Activated CD4-positive, alpha-beta T cell treated with anti-CD3 and anti-CD28 coated beads for 1 hour (primary cell): ENCODE data around the gene KIF21B.
A peak's percentile ranks its signal among the peaks of the same experiment; 100 is the strongest.

Source experiments
- DNase-seq: peaks from one replicate; pipeline ENCODE4 v3.0.0-alpha.2; 2020

Gene KIF21B

DNA sequence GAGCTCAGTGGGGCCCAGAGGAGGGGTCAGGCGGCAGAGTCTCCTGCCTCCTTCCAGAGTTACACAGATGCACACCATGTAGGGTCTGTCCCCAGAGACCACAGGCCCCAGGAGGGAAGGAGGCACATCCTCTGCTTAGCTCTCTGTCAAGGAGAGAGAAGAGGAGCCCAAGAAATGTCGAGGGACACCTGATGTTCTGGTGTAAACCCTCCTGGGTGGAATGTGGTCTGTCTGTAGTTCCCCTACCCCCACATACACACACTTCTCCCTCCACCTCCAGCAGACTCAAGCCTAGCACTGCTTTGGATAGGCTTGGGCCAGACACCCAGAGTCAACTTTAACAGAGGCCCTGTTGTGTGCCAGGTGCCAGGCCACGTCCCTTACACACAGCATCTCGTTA, 34.2 kb downstream of the KIF21B start:
- no peak for DNase-seq

DNA sequence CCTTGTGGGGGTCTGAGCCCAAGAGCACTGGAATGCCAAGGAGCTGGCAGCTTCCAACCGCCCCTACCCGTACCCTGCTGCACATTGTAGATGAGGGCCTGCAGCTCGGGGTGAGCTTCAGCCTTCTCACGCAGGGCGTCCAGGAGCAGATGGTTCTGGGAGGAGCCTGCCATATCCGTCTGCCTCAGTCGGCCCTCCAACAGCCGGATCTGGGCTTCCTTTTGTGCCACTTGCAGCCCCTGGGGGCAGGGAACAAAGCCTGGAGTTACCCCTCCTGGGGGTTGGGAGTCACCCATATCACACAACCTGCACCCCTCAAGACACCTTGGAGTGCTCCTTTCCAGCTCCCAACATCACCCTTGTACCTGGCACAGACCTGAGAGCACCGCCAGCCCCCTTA, 34.8 kb downstream of the KIF21B start:
- no peak for DNase-seq

DNA sequence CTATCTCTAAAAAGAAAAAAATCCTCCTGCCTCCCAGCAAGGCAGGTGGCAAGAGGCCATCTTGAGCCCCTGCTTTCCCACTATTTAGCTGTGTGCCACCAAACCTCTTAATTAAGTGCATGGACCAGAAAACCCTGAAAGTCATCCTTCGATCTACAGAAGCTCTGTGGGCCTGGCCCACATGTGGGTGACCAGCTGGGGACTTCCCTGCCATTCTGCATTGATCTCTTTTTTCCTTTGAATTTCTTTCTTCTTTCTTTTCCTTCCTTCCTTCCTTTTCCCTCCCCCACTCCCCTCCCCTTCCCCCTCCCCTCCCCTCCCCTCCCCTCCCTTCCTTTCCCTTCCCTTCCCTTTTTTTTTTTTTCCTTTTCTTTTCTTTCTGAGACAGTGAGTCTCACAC, 38.0 kb downstream of the KIF21B start:
- DNase-seq, result no peak

DNA sequence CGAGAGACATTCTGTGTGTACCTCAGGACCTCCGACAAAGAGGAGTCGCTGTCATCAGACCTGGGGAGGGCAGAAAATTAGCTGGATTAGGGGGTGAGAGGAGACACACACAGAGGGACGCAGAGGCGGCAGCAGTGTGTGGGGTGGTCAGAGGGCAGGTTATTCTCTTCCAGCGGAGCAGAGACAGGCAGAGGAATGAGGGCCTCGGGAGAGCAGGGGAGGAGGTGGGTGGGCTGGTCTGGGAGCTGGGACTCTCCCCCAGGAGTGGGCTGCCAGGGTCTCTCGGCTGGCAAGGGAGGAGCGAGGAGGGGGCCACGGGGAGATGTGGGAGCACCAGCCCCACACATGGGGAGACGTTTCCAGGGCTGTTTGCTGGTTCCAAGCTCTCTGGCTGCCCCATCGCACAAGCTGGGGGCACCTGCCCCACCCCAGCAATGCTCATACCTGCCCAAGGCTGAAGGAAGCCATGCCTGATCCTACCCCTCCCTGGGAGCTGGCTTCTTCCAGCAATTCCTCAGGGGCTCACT, 40.4 kb downstream of the KIF21B start:
- DNase-seq, result no peak

DNA sequence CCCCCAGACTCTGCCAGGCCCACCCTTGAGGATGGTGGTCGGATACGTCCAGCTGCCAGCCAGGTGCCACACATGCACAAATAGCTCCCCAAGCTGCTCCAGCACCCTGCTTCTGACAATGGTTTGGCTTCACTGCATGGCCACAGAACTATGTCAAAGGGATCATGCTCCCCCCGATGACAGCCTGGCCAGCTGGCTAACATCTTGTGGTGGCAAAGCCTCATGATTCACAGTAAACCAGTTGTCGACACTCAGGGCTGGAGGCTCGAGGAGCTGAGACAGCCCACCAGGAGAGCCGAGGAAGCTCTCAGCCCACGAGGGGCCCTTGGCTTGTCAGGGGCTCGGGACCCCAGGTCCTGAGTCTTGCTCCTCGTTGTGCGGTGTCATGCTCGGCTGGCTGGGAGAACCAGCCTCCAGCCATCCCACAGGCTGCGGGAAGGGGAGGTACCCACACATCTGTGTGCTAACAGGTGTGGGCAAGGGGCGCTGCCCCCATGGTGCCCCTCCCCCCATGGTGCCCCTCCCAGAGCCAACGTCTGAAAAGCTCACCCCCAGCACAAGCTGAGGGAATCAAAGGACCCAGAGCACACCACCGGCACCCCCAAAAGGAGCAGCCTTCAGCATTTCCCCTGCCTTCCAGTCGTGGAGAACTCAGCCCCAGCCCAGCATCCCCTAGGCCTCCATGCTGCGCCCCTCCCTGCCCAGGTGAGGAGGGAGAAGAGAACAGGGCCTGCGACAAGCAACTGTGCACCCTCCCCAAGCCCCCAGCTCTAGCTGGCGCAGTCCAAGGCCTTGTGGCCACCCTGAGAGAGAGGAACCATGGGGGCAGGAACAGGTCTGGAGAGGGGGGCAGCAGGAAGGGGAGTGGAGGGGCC, 41.2 kb downstream of the KIF21B start:
- DNase-seq, result no peak

DNA sequence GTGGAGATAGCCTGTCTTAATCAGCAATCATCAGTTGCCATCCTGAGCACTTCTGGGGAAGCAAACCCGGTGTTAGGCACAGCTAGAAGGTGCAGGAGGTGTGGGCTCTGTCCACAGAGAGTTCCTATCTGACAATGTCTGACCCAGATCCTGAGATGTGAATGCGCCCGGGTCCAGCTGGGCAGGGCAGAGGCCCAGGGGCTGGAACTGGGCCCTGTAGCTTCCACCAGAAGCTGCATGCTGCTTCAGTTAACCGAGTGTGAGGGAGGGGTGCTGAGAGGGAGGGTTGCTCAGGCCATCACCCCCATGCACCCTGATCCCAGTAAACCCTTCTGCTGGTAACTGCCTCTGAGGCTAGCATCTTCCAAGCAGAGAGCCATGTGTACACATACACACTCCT, 42.2 kb downstream of the KIF21B start:
- DNase-seq, result no peak

DNA sequence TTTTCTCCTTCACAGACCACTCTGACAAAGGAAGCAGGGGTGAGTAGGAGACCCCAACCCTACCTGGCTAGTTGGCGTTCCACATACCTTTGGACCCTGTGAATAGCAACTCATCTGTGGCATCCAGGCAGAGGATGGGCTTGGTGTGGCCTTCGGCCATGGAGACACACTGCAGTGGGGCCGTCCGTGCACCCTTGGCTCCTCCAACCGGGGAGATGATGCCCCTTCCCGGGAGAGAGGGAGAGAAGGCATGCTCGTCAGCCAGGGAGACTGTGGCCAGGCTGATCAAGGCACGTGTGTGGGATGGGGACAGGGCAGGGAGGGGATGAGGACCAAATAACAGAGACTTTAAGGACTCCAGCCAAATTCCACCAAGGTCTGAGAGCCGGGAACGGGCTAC, 42.6 kb downstream of the KIF21B start:
- DNase-seq, result no peak

DNA sequence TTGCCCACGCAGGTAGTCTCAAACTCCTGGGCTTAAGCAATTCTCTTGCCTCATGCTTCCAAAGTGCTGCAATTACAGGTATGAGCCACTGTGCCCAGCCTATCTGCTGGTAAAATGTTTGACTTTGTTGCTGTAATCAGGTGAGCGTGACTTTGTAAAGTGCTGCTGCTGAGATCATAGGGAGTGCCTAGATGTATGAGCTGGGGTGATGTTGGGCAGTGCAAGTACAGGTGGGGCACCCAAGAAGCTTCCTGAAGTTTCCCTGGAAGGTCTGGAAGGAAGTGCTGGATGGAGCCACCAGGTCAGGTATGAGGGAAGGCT, 43.1 kb downstream of the KIF21B start:
- no peak for DNase-seq

DNA sequence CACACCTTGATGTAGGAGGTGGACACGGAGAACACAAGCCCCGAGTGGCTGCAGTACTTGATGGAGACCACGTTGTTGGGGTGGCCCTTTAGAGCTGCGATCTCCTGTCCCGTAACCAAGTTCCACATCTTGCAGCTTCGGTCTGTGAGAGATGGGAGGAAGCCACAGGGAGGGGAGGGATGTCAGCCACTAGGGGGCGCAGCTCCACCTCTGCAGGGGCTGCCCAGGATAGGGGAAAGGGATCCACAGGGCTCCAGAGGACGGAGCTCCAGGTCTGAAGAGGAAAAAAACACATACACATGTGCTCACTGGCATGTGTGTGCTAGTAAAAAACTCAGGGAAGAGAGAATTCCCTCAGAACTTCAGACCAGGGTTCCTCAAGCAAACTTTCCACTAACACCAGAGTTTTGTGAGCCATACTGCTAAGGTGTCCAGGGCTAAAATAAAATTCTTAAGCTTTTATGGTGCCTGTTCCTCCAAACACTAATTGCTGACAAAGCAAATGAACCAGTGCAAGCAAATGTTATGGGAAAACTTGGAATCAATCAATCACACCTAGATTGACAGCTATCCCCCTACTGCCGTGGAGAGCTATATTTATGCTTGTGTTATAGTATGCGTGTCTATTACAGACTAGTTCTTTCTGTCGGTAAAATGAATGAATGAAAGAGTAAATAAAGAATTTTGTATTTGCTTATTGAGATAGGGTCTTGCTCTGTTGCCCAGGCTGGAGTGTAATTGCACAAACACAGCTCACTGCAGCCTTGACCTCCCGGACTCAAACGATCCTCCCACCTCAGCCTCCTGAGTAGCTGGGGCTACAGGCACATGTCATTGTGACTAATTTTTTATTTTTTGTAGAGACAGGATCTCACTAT, 43.7 kb downstream of the KIF21B start:
- peak; percentile 47 for DNase-seq

DNA sequence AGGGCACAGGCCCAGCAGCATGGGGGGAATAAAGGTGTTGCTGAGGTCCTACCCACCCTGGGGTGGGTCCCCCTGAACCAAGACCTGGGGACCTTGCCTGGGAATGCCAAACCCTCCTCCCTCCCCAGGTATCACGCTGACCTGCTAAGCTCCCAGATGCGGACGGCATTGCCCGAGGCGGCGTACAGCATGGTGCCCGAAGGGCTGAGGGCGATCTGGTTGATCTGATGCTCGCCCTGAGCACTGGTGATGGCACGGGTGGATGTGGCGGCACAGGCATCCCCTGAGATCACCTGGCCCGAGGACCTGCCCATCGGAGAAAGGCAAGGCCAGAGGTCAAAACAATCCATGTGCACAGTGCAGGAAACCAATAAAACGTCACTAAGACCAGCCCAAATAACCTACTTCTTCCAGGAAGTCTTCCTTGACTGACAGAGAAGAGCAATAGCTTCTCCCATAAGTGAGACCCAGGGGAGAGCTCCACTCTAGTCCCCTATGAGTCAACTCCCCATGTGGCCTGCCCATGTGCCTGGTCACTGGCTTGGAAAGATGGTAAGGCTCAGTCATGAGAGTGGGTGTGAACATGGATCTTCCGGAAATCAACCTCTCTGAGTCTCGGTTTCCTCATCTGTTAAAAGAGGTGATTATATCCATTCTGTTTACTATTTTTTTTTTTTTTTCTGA, 46.3 kb downstream of the KIF21B start:
- DNase-seq, result no peak

DNA sequence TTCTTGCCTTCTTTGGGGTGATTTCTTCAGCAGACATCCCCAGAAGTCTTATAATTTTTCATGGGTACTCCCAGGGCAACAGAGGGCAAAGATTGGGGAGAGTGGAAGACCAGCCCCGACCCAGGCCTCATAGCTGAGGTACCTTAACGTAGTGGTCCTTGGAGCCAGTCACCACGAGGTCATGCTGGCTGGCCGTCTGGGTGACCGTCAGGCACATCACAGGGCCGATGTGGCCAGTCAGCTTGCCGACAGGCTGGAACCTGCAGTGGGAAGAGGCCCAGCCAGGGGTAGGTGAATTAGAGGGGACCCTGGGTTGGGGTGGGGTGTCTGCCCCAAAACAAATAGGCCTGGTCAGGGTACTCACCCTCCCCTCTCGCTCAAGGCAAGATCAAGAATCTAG, 46.9 kb downstream of the KIF21B start:
- no peak for DNase-seq

DNA sequence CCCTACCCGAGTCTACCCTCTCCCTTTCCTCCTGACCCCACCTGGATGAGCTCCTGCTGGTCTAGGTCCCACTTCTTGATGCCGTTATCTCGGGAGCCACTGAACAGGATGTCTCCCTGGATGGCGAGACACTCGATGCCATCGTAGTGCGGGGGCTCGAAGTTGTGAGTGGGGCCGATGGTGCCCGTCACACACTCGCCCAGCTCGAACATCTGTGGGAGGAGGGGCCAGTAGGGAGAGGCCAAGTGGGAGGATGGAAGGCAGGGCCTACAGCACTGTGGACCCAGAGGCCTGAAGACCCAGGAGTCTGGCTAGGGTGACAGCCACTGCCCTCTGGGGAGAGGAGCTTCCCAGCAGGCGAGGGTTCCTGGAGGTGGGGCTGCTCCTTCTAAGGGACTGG, 48.1 kb downstream of the KIF21B start:
- DNase-seq, result no peak

DNA sequence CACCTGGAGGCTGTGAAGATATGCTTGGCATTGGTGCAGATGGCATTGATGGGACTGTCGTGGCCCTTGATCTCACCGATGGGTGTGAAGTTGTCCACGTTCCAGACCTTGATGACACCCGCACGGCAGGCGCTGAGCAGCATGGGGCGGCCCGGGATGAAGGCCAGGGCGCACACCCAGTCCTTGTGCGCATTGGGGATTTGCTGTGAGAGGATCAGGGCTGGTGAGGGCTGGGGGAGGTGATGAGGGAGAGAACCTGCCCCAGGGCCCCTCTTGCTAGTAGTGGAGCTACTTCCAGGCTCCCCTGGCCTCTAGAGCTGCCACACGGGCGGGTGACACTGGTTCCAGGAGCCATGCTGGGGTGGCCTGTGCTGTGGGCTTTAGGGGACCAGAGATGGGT, 48.8 kb downstream of the KIF21B start:
- no peak for DNase-seq

DNA sequence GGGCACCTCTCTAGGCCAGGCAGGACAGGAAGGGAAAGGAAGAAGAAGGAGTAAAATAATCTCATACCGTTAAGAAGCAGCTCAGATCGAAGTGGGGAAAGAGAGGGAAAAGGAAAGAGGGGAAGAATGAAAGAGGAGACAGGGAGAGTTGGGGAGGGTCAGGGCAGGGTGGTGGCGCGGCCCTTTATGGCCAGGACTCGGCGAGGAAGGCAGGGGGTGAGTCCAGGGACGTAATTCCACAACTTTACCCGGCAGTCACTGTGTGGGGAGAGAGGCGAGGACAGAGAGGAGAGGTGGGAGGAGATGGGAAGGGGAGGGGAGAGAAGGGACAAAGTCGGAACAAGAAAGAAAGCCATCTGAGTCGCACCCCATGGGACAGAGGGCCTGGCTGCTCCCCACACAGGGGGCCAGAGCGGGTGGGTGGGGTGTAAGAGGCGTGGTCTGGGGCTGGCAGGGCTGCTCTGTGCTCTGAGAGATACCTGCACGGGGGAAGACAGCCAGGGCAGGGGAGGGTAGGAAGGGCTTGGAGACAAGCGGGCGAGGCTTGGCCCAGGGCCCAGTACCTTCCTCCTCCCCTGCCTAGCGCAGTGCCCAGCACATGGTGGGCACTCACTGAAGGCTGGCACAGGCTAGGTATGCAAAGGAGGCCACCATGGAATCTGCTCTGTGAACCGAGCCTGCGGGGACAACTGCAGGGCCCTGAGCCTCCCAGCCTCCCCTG, 49.4 kb downstream of the KIF21B start:
- DNase-seq, result no peak

DNA sequence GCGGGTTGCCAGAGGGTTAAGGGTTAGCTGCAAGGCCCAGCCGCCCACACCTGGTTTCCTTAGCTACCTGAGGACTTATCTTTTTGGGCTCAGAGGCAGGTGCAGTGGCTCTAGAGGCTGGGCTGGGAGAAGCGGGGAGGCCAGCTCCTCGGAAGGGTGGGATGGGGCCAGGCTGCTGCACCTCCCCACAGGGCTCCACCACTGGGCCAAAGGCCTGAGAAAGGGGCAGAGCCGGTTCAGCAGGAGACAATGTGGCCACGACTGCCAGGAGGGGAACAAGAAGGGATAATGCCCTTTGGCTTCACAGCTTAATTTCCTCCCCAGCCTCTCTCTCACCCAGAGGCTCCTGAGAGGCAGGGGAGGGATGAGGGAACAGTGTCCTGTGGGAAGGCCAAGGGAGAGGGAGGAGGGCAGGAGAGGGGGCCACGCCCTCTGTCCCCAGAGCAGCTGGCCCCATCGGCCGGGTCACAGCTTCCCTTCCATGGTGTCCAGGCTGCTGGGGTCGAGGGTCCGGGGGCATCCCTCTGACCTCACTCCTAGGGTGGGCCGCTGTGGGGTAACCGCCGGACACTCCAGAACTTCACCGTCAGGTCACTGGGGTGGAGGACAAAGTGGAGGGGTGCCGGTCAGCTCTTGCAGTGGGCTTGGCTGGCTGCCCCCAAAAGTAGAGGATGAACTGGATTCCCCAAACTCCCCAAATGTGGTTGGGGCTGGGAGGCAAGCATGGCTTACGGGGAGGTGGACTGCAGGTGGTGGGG, 50.4 kb downstream of the KIF21B start:
- no peak for DNase-seq

DNA sequence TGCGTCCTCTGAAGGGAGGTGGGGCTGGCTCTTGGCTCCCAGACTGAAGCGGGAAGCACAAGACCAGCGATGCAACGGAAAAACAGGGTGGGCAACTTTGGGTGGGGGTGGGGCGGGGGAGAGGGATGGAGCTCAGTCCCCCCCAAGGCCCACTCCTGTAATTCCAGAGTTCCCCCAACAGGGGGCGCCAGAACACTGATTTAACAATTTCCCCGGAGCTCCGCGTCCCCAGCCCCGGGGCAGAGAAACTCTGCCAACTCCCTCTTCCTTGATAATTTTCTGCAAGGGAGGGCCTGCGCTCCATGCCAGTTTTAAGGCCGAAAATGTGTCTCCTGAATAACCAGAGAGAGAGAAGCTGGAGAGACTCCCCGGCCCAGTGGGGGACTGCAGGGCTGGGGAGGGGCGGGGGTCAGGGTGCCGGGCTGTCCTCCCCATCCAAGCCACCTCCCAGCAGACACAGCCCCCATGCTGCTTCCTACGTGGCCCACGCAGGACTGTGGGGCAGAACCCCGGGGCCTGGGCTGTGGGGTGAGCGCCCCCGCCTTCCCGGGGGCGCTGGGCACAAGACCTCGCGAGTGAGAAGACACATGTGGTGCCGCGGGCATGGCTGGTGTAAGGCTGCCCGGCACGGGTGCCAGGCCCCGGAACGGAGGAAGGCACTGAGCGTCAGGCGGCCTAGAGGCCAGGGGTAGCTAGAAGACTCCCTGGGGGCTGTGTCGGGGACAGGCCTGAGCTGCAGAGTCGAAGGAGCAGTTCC, 51.4 kb downstream of the KIF21B start:
- peak; percentile 57 for DNase-seq

DNA sequence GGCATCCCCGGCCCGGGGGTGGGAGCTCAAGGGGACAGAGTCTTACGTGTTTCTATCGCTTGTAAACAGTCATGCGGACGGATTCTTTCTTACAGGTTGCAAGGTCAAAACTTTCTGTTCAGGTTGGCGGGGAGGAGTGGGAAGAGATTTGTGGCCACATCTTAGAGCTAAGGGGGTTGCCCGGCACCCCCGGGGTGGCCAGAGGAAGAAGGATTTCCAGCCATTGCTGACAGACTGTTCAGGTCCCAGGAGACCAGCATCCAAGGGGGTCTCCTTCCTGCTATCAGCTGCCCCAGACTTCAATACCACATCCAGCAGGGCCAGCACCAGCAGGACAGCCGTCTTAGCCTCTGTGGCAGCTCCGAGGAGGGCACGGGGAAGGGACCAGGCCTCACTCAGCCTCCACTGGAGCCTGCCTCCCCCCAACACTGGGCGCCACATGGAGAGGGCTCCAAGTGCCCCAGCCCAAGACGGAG, 52.0 kb downstream of the KIF21B start:
- no peak for DNase-seq

DNA sequence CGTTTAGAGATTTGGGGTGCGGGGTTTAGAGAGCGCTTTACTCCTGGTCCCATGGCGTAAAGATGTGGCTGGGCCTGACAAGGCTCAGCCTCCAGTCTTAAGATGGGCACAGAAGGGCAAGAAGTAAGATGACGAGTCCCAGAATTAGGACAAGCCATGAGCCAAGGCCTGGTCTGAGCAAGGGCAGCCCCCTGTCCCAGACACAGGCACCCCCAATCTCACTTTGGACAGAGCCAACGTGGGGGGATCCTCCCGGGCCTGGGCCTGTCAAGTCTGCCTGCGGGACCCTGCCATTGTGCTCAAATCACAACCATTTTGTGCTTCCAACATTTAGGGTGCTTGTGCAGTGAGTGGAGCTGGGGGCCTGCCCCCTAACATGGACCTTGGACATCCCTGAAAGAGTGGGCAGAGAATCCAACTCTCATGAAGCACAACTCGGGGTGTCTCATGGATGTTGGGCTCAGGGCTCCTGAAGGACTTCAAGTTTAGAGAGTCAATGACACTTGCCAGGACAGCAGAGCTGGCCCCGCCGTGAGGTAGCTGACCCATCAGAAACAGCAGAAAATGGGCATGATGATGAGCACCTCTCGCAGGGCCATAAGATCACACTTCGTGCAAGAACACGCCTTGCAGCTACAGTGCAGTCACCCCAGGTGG, 52.6 kb downstream of the KIF21B start:
- DNase-seq, result no peak

DNA sequence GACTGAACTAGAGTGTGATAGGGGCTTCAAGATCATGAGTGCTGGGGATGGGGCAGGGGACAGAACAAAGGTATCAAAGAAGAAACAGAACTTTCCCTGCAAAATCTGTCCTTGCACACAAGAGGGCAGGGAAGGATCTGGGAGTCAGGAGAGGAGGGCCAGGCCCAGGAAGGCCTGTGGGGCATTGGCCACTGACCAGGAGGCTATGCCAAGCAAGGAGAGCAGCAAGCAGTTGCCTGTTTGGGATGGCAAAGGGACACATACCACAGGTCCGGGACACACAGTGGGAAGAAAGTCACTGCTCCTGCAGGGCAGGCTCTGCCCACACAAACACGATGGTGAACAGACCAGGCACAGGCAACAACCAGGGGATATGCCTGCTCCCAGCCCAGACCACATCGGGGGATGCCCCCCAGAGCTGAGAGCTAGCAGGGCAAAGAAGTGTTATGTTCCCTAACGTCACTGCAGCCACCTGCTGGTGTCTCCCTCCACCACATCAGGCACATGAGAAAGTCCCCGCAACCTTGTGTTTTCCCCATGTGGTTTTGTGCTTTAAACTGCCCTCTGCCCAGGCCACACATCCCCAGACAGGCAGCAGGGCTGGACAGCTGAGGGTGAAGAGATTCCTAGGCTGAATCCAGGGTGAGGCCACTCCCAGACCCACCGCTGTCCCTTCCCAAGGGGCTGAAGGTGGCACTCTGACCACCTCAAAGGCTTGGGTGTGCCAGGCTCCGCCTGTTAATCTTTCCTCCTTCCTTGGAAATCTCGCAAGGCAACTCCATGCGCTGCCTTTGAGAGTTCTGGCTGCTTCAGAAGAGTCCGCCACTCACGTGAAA, 53.6 kb downstream of the KIF21B start:
- DNase-seq, result no peak
